ENCODE measurements around the gene STRADA.
A peak's percentile ranks its signal among the peaks of the same experiment; 100 is the strongest.

STRADA gene

GRCh38 chr17:63700528-63701455 lies 40.8 kb downstream of the STRADA start:
- no peak for DNase-seq

GRCh38 chr17:63699638-63700527 lies 41.7 kb downstream of the STRADA start, which contains the start of gene LIMD2:
Gene LIMD2 (minus strand): TSS chr17:63700125. CDS start chr17:63699298, 827 bp downstream.
- DNase-seq: no peak

GRCh38 chr17:63698886-63699637 lies 42.5 kb downstream of the STRADA start:
- DNase-seq: no peak

- no peak for DNase-seq
These were observed 43.2 kb downstream of the STRADA start for GRCh38 chr17:63698381-63698885.

GRCh38 chr17:63697341-63698286 lies 44.0 kb downstream of the STRADA start:
- peak; percentile 0 for DNase-seq

- DNase-seq: no peak
These were observed 45.1 kb downstream of the STRADA start for GRCh38 chr17:63696381-63696961.

- DNase-seq: no peak
These were observed 45.7 kb downstream of the STRADA start for GRCh38 chr17:63695889-63696288.

GRCh38 chr17:63694950-63695773 lies 46.4 kb downstream of the STRADA start:
- DNase-seq: no peak

GRCh38 chr17:63694229-63694949 lies 47.2 kb downstream of the STRADA start:
- no peak for DNase-seq

GRCh38 chr17:63693411-63694113 lies 48.0 kb downstream of the STRADA start:
- DNase-seq: no peak

GRCh38 chr17:63692195-63692816 lies 49.3 kb downstream of the STRADA start:
- no peak for DNase-seq

- DNase-seq: no peak
These were observed 52.1 kb downstream of the STRADA start for GRCh38 chr17:63689479-63689878.

- no peak for DNase-seq
These were observed 53.1 kb downstream of the STRADA start for GRCh38 chr17:63688396-63689020.

GRCh38 chr17:63686138-63686685 lies 55.4 kb downstream of the STRADA start:
- no peak for DNase-seq

GRCh38 chr17:63685578-63685977 lies 56.0 kb downstream of the STRADA start:
- no peak for DNase-seq

- DNase-seq: no peak
These were observed 56.6 kb downstream of the STRADA start for GRCh38 chr17:63685041-63685440.

- DNase-seq: no peak
These were observed 58.6 kb downstream of the STRADA start for GRCh38 chr17:63682981-63683380.
